Prostate gland (tissue), 2 donors: Measurements from ENCODE around the gene UNC5A. TPM values are rescaled to one million over a fixed set of nuclear protein-coding genes. Genes with fewer than 3 reads are reported as not detected.

ENCODE experiments used
- DNase-seq: peaks from one replicate; pipeline ENCODE4 v3.0.0-alpha.2; 2019; ENCODE audit warnings: low spot score
- H3K27ac ChIP-seq, 2 donors: fragments of 200-600 bp; sonication (generic); 2 replicates each; pipeline ENCODE4 v1.5.1; 2017 to 2019
- H3K27me3 ChIP-seq: fragments of 200-600 bp; sonication (generic); replicated peaks from 2 replicates; pipeline ENCODE4 v1.5.1; 2019; ENCODE audit not compliant: insufficient read depth
- H3K36me3 ChIP-seq, 2 donors: fragments of 200-600 bp; sonication (generic); 1 replicate in 1 of 2; 2 replicates in 1 of 2; pipeline versions ENCODE4 v1.5.1 to v1.8.1; 2017 to 2019
- H3K4me1 ChIP-seq: fragments of 200-600 bp; sonication (generic); replicated peaks from 2 replicates; pipeline ENCODE4 v1.5.1; 2019
- H3K4me3 ChIP-seq, 2 donors: fragments of 200-600 bp; sonication (generic); 2 replicates each; pipeline ENCODE4 v1.5.1; 2017 to 2019
- H3K9me3 ChIP-seq: fragments of 200-600 bp; sonication (generic); 2 replicates; pipeline ENCODE4 v1.5.1; 2017
- POLR2A ChIP-seq: fragments of 450-650 bp; IDR thresholded peaks from one replicate; pipeline ENCODE4 v1.6.1; 2016; ENCODE audit warnings: antibody characterized with exemption, mild to moderate bottlenecking
- POLR2AphosphoS5 ChIP-seq: sonication (generic); formaldehyde crosslinking; IDR thresholded peaks from one replicate; pipeline ENCODE4 v1.6.1; 2017; ENCODE audit warnings: antibody characterized with exemption
- WGBS: methylation state at CpG from one replicate; pipeline ENCODE4 v1.1.5; 2018; 5-methylcytosine and 5-hydroxymethylcytosine counted together
- intact Hi-C: fragments of 100-400 bp; cut with DNase I; formaldehyde crosslinking; loops from one replicate; pipeline ENCODE4 v1.14.2; 2022
- total RNA-seq, 2 donors: library from RNA; depleted of rRNA; stranded (reverse); fragments of >200 nt; gene quantifications; one replicate each; pipeline ENCODE4 v1.1.0, GENCODE V29; 2016
- TF ChIP-seq, protein P1 (sequence below), 4 experiments: fragments of 200-600 bp in 2 of 4; fragments of 450-650 bp in 2 of 4; sonication (generic) in 2 of 4; IDR thresholded peaks; 1 replicate in 3 of 4; 2 replicates in 1 of 4; pipeline ENCODE4 v1.5.1; 2016 to 2019; ENCODE audit warnings: antibody characterized with exemption in 4 of 4, mild to moderate bottlenecking in 2 of 4, moderate library complexity in 2 of 4

The UNC5A gene
- total RNA-seq, 2 donors from 2014 or later = 0.18 to 1.5 TPM

DNA sequence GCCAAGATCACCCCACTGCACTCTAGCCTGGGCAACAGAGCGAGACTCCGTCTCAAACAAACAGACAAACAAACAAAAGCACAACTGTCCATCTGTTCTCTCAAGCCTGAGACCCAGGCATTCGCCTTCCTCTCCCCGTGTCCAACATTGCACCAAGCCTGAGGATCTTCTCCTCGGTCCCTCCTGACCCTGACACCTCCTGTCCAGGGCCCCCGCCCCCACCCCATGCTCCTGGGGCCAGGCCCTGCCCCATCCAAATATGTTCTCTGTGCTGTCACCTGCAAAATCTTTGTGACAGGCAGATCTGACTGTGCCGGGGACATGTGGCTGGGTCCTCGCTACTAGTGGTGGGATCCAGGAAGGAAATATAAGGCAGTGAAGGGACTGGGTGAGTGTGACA is 33.4 kb upstream of the UNC5A start:
- WGBS = 77% methylated on average over 8 of the region's 8 CpGs
- H3K27me3 ChIP-seq = peaks cover 6% of the 10 kb centered on the region
- intact Hi-C loops = no loop called here
- no peaks in the 10 kb centered on the region for H3K4me1 ChIP-seq
- DNase-seq = no peak
- H3K9me3 ChIP-seq = no peaks in the 10 kb centered on the region
- H3K4me3 ChIP-seq = no peak overlapping the region
- TF ChIP-seq, protein P1, sequence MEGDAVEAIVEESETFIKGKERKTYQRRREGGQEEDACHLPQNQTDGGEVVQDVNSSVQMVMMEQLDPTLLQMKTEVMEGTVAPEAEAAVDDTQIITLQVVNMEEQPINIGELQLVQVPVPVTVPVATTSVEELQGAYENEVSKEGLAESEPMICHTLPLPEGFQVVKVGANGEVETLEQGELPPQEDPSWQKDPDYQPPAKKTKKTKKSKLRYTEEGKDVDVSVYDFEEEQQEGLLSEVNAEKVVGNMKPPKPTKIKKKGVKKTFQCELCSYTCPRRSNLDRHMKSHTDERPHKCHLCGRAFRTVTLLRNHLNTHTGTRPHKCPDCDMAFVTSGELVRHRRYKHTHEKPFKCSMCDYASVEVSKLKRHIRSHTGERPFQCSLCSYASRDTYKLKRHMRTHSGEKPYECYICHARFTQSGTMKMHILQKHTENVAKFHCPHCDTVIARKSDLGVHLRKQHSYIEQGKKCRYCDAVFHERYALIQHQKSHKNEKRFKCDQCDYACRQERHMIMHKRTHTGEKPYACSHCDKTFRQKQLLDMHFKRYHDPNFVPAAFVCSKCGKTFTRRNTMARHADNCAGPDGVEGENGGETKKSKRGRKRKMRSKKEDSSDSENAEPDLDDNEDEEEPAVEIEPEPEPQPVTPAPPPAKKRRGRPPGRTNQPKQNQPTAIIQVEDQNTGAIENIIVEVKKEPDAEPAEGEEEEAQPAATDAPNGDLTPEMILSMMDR (IDR thresholded peaks at IDR 0.05) = no peak
- TF ChIP-seq POLR2A = no peak
- TF ChIP-seq POLR2AphosphoS5 = no peak
- H3K36me3 ChIP-seq = no peaks in the 10 kb centered on the region
- H3K27ac ChIP-seq = no peak overlapping the region

DNA sequence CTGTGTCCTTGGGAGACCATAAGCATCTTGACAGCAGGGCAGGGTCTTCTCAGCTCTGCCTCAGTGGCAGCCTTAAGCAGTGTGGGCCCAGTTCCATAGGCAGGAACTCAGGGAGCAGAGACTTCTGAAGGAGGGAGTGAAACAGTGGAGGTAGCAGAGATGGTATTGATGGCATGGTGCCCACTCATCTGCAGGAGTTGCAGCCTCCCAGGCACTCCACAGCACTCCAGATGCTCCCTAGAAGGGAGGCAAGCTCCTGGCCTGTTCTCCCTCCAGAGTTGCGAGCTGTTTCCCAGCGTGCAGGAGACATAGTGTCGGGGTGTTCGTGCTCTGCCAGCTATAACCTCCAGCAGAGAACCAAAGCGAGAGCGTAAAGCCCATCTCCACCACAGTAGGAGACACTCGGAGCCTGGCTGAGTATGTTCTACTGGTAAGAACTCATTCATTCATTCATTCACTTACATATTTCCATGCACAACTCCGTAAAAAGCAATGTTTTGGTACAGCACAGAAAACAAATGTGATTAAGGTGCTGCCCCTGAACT is 31.4 kb upstream of the UNC5A start:
- DNase-seq = no peak
- 95% methylated on average over 8 of the region's 8 CpGs for WGBS

DNA sequence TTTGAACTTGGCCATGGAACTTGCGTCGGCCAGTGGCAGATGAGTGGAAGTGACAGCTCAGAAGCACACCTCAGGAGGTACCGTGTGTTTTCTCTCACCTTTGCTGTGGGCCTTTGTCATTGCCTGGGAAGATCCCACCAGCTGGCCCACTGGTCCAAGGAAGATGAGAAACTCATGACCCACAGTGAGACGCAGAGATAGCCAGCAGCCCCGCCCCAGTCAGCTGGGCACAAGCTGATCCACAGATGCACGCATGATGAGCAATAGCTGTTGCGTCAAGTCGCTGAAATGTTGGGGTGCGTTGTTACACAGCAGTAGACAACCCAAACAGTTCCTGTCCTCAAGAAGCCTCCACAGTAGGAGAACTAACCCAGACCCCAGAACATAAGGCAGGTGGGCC is 30.8 kb upstream of the UNC5A start:
- DNase-seq = no peak

More for the DNA sequence above, 31.4 kb upstream of the UNC5A start:
- Histone ChIP-seq H3K4me1 (no peaks in the 10 kb centered on the region), H3K4me3 (no peak overlapping the region), H3K27me3 (peaks cover 6% of the 10 kb centered on the region), H3K36me3 (no peaks in the 10 kb centered on the region), H3K9me3 (no peaks in the 10 kb centered on the region), H3K27ac (no peak overlapping the region)
- no peak for TF ChIP-seq POLR2AphosphoS5
- no peak for TF ChIP-seq POLR2A
- TF ChIP-seq, protein P1 (IDR thresholded peaks at IDR 0.05) = no peak
- intact Hi-C loops = no loop called here

DNA sequence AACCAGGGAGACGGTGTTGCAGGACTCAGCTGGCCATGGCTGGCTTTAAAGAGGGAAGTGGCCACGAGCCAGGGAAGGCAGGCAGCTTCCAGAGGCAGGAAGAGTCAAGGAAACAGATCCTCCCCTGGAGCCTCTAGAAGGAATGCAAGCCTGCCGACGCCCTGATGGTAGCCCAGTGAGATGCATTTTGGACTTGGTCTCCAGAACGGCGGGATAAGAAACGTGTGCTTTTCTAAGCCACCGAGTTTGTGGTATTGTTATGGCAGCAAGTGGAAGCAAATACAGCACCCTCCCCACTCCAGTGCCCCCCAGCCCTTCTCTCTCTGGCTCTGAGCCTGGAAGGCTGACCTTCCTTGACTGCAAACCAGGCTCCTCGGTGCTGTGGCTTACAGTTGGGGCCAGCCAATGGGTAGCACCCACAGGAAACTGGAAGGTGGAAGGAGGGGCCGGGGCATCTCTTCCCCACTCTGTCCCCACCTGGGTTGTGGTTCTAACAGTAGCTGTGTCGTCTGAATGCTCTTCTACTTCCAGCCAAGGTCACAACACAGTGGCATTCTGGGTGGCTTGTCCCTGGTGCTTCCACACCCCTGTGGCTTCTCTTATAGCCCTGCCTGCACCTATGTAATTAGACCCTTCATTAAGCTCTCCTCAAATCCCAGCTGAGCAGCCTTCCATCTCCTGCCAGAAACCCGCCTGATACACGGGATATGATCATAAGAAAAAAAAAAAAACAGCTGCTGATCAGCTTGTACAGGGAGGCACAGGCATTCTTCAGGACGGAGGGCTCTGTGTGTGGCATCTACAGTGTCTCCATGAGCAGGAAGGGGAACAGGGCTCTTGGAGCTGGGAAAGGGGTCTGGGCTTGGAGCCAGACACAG is 29.9 kb upstream of the UNC5A start:
- 52% methylated on average over 14 of the region's 14 CpGs for WGBS
- Histone ChIP-seq H3K9me3 (no peaks in the 10 kb centered on the region), H3K36me3 (no peaks in the 10 kb centered on the region), H3K27me3 (peaks cover 7% of the 10 kb centered on the region), H3K4me1 (no peaks in the 10 kb centered on the region), H3K27ac (no peak overlapping the region), H3K4me3 (no peak overlapping the region)
- TF ChIP-seq POLR2A (no peak), POLR2AphosphoS5 (no peak)
- TF ChIP-seq, protein P1 (IDR thresholded peaks at IDR 0.05) = no peak
- DNase-seq = no peak
- intact Hi-C loops = no loop called here

More for the DNA sequence above, 30.8 kb upstream of the UNC5A start:
- Histone ChIP-seq H3K36me3 (no peaks in the 10 kb centered on the region), H3K27ac (no peak overlapping the region), H3K4me1 (no peaks in the 10 kb centered on the region), H3K9me3 (no peaks in the 10 kb centered on the region), H3K4me3 (no peak overlapping the region), H3K27me3 (peaks cover 5% of the 10 kb centered on the region)
- intact Hi-C loops = no loop called here
- 87% methylated on average over 9 of the region's 9 CpGs for WGBS
- TF ChIP-seq POLR2AphosphoS5 = no peak
- no peak for TF ChIP-seq POLR2A
- TF ChIP-seq, protein P1 (IDR thresholded peaks at IDR 0.05) = no peak

DNA sequence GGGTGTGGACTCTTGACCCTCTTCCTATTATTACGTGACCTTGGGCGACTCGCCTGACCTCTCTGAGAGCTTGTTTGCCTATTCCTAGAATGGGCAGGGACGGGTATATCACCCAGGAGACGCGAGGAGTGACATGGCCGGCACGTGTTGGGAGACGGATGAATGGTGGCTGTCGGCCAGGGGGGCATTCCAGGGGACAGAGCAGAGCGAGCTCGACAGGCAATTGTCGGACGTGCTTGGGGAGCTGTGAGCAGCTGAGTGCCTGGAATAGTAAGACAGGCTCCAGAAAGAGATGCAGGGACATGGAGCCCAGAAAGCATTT is 29.3 kb upstream of the UNC5A start:
- Histone ChIP-seq H3K36me3 (no peaks in the 10 kb centered on the region), H3K27me3 (peaks cover 11% of the 10 kb centered on the region), H3K4me3 (no peak overlapping the region), H3K4me1 (no peaks in the 10 kb centered on the region), H3K27ac (no peak overlapping the region), H3K9me3 (no peaks in the 10 kb centered on the region)
- intact Hi-C loops = no loop called here
- no peak for DNase-seq
- WGBS = 27% methylated on average over 14 of the region's 14 CpGs
- TF ChIP-seq, protein P1 (IDR thresholded peaks at IDR 0.05) = no peak
- TF ChIP-seq POLR2AphosphoS5 (no peak), POLR2A (no peak)
